MM.1S (cell line): ENCODE data around the gene LDLRAD4.

Source experiments
- CTCF ChIP-seq: fragments of 300-600 bp; sonication (generic); IDR thresholded peaks from 2 replicates; pipeline ENCODE4 v1.5.1; 2016; ENCODE audit warnings: antibody characterized with exemption, low read length, mixed read lengths
- EZH2phosphoT487 ChIP-seq: fragments of 300-600 bp; sonication (generic); IDR thresholded peaks from 2 replicates; pipeline ENCODE4 v1.6.1; 2018; ENCODE audit warnings: antibody characterized with exemption, low read length

DNA sequence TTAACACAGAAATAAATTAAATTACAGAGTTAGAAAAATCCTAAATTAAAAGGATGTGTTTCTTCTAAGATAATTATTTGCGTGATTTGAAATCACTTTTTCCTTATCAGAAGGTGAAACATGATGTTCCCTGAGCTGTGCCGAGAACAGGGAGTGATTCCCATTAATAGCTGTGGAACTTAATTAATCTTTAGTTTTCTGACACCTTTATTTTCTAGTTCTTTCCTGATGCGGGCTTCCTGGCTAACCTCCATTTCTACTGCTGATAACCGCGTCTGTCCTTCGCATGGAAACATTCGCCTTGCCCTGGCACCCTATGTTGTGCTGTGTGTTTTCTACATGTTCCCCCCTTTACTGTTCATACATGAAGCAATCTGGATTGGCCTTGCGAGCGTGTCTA, 334.9 kb downstream of the LDLRAD4 start:
- TF ChIP-seq CTCF (no peak), EZH2phosphoT487 (no peak)
